GM12875 (cell line): ENCODE results near the gene NUCB1.
"Not testable (repeated sequence)": the region's sequence is repeated elsewhere in the genome, so short reads cannot be mapped to it uniquely, and the experiment has no call there.

Experiments
- H3K4me3 ChIP-seq: one replicate; pipeline ENCODE4 v1.5.1; 2011; ENCODE audit warnings: low read depth, low read length, control low read depth
- CTCF ChIP-seq: IDR thresholded peaks from 2 replicates; pipeline ENCODE4 v1.5.1; 2011; ENCODE audit warnings: low read depth, mild to moderate bottlenecking, control low read depth, inconsistent platforms, low read length, moderate library complexity, borderline replicate concordance; ENCODE audit not compliant: insufficient read depth

The NUCB1 gene

GRCh38 chr19:48921721-48922500, 21.8 kb downstream of the NUCB1 start:
- TF ChIP-seq CTCF: no peak
- H3K4me3 ChIP-seq: no peak overlapping the region

- no peak for TF ChIP-seq CTCF
- no peak overlapping the region for H3K4me3 ChIP-seq
Observed at GRCh38 chr19:48922548-48923490, 22.7 kb downstream of the NUCB1 start.

- TF ChIP-seq CTCF: no peak
Observed at GRCh38 chr19:48925240-48925843, 25.2 kb downstream of the NUCB1 start.

DNA sequence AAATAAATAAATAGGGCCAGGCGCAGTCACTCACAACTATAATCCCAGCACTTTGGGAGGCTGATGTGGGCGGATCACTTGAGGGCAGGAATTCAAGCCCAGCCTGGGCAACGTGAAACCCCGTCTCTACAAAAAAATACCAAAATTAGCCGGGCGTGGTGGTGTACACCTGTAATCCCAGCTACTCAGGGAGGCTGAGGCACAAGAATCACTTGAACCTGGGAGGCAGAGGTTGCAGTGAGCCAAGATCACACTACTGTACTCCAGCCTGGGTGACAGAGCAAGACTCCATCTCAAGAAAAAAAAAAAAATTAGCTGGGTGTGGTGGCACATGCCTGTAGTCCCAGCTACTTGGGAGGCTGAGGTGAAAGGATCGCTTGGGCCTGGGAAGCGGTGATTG, 25.8 kb downstream of the NUCB1 start:
- H3K4me3 ChIP-seq: not testable (repeated sequence)

More at GRCh38 chr19:48925240-48925843, 25.2 kb downstream of the NUCB1 start:
- H3K4me3 ChIP-seq: no peak overlapping the region

DNA sequence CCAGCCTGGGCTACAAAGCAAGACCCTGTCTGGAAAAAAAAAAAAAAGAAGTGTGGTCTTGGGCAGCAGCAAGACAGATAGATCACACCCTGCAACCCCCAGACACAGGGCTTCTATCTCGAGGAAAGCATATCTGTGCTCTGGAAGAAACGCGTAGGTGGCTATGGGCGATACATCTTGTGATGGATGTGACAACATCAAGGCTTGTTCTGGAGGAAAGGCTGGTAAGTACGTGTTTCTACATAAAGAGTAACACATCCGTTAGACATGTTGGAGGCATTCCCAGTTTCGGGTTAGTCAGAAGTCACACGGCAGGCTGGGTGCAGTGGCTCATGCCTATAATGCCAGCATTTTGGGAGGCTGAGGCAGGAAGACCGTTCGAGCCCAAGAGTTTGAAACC, 26.8 kb downstream of the NUCB1 start:
- no peak for TF ChIP-seq CTCF
- H3K4me3 ChIP-seq: no peak overlapping the region

- H3K4me3 ChIP-seq: not testable (repeated sequence)
Observed at GRCh38 chr19:48927692-48928091, 27.6 kb downstream of the NUCB1 start.

- TF ChIP-seq CTCF: no peak
- H3K4me3 ChIP-seq: no peak overlapping the region
Observed at GRCh38 chr19:48928164-48929025, 28.3 kb downstream of the NUCB1 start.
